DLD1 (cell line): Measurements from ENCODE around the gene KLHDC7A.

Experiments
- in situ Hi-C: cut with HindIII; loops from 2 replicates; pipeline ENCODE4 v1.10.0; 2017; ENCODE audit warnings: low sequenced_read_pairs

Gene KLHDC7A

DNA sequence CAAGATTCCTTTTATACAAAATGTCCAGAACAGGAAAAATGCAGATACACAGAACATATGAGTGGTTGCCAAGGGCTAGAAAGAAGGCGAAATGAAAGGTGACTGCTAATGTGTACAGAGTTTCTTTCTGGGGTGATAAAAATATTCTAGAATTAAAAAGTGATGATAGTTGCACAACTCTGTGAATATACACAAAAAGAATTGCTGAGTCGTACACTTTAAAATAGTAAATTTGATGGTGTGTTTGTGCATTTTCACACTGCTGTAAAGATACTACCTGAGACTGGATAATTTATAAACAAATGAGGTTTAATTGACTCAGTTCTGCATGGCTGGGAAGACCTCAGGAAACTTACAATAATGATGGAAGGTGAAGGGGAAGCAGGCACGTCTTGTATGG, 23.9 kb downstream of the KLHDC7A start:
- in situ Hi-C loops = no loop called here

DNA sequence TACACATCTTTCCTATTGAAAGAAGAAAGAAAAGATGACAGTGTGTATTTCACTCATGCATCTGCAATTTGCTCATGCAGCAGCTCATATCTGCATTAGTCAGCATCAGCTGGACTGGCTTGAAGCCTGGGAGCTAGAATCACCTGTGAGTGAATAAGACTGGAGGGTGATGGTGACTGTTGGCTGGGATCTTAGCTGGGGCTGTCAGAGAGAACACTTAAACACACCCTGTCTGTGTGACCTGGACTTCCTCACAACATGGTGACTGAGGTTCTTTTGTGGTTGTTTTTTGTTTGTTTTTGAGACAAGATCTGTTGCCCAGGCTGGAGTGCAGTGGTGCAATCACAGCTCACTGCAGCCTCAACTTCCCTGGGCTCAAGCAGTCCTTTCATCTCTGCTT, 24.9 kb downstream of the KLHDC7A start:
- in situ Hi-C loops = no loop called here

DNA sequence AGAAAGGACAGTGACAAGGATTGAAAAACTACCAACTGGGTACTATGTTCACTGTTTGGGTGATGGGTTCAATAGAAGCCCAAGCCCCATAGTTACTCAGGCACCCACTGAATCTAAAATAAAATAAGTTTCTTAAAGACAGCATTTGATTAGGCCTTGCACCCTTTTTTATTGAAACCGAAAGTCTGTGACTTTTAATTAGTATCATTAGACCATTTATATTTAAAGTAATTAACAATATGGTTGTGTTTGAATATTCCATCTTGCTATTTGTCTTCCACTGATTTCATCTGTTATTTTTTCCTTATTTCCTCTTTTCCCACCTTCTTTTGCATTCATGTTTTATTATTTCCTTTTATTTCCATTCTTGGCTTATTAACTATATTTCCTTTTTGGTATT, 27.4 kb downstream of the KLHDC7A start:
- in situ Hi-C loops = no loop called here

DNA sequence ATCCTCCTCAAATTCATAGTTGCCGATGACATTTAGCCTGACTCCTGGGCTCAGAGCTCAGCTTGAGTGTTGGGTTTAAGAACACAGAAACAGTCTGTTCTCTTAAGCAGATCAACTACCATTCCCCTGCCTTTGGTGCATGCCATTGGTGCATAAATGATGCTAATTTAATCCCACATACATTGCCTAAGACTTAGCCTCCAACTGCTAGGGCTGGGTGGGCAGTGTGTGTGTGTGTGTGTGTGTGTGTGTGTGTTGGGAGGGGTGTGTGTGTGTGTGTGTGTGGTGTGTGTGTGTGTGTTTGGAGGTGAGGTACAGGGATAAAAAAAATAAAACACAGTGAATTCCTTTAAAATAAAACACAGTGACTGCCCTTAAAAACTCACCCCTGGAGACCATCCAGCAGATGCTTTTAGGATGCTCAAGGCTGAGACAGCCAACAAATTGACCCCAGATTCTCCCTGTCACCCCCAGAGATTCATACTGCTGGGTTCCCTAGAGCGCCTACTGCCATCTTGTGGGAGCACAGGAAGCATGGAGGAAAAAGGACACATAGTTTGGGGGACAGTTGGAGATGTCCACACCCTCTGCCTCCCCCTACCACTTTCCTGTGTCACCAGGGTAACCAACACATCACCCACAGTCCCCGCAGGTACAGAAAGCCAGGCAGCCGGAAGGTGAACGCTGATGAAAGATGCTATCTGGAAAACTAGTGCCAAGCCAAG, 30.6 kb downstream of the KLHDC7A start:
- in situ Hi-C loops = no loop called here

DNA sequence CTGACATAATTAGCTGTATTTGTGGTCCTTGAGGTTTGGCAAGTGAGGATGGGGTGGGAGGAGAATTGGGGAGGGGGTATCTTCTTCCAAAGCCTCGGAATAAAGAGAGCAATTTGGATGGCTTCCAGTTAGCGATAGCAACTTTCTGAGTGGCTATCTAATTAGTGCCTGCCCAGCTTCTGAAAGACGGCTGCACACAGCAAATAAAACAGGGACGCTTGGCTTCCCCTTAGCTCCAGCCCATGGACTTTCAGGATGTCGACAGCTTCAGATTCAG, 31.1 kb downstream of the KLHDC7A start:
- in situ Hi-C loops = no loop called here

DNA sequence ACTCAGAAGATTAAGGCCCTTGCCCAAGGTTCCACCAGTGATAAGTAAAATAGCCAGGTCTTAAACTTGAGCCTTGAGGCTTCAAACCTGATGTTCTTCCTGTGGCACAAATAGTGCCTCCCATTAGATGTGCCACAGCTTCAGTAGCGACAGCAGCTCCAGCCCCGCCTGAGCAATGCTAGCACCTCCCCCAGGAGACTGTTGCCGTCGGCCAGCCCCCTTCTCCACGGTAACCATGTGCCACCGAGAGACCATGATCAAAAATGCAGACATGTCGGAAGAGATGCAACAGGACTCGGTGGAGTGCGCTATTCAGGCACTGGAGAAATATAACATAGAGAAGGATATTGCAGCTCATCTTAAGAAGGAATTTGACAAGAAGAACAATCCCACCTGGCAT, 32.2 kb downstream of the KLHDC7A start:
- in situ Hi-C loops = no loop called here

DNA sequence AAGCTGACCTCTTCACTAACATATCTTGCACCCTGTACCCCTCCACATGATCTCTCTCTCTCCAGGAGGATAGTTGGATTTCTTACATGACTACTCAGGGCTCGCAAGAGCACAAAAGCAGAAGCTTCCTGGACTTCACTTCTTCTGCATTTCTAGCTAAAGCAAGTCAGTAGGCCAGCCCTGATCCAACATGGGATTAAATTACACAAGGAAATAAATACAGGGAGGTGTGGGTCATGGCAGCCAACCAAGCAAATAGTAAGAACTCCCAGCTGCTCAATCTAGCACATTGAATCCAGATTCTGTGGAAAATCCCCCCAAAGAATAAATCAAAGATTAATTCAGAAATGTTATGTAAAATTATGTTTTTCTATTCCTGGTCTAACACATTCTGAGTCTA, 33.3 kb downstream of the KLHDC7A start:
- in situ Hi-C loops = no loop called here

DNA sequence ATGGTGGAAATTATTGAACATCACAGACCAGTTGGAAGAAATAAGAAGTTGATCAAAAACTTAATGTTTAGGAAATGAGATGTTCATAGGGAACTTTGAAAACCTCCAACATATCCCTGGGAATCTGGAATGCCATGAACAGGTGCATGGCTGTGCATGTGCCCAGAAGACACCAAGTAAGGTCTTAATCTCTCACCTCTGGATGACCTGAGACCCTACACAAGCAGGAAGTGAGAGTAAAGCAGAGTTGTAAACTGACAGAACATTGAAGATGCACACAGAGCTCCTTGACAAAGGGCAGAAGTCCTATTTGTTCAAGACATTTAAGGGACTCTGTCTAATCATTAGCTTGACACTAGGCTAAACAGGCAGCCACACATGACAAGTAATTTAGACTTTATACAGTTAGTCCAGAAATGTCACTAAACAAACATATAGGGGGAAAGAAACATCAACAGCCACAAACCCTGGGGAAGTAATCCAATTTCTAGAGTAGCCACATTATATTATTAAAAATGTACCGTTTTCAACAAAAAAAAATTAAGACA, 34.5 kb downstream of the KLHDC7A start:
- in situ Hi-C loops = no loop called here

DNA sequence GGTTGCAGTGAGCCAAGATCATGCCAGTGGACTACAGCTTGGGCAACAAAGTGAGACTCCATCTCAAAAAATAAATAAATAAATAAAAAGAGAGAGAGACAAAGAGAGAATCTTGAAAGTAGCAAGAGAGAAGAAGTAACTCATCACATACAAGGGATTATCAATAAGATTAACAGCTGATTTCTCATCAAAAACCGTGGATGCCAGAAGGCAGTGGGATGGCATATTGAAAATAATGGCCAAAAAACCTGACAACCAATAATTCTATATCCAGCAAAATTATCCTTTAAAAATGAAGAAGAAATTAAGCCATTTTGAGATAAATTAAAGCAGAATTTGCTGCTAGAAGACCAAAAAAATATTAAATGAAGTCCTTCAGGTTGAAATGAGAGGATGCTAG, 35.7 kb downstream of the KLHDC7A start:
- in situ Hi-C loops = no loop called here

DNA sequence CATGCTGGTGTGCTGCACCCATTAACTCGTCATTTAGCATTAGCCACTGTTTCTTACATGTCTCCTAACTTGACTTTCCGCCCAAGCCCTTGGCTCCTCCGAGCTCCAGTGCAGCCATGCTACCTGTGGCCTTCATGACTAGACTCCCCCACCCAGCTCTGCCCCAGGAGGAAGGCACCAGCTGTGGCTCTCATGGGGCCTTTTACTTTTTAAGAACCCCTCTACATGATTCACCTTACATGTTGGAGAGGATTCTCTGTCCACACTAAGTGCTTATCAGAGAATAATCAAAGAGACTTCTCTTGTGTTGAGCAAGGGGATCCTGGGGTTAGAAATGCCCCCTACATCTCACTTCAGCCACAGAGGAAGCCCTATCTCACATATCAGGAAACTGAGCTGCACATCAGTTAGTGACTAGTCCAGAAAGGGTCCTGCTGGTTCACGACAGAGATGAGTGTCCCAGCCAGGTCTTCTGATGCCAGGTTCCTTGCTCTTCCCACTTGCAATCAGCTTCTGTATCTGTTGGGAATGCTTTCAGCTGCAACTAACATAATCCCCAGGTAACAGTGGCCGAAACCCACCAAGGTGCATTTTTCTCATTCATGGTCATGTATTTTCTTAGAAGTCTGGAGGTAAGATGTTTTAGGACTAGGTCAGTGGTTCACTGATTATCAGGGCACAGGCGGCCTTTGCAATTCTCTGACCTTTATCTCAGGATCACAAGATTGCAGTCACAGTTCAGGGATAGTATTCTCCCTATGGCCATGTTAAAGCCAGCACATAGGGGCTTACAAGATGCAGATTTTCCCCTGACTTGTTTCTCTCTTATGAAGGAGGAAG, 45.9 kb downstream of the KLHDC7A start:
- in situ Hi-C loops = no loop called here

DNA sequence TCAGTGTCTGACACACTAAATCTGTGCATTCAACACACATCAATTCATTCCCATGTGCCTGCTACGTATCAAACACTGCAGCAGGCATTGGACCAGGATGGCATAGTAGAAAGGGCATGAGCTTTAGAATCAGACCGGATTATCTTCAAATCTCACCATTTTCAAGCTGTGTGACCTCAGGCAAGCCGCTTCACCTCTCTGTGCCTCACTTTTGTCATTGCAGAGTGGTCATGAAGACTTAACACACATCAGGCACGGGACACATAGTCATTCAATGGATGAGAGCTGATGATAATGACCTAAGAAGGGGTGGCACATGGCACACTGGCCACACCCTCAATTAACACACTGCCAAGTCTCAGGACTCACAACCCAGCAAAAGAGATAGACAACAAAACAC, 46.8 kb downstream of the KLHDC7A start:
- in situ Hi-C loops = no loop called here

DNA sequence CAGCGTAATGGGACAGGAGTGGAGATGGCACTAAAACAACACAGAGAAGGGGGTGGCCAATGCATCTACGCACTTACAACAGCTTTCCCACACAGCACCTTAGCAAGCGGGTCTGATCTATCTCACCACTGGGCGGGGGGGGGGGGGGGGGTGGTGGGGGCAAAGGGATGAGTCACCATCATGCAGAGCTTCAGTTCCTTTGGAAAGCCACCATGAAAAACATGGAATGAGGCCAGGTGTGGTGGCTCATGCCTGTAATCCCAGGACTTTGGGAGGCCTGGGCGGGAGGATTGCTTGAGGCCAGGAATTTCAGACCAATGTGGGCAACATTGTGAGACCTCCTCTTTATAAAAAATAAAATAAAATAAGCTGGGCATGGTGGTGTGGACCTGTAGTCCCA, 47.2 kb downstream of the KLHDC7A start:
- in situ Hi-C loops = no loop called here

DNA sequence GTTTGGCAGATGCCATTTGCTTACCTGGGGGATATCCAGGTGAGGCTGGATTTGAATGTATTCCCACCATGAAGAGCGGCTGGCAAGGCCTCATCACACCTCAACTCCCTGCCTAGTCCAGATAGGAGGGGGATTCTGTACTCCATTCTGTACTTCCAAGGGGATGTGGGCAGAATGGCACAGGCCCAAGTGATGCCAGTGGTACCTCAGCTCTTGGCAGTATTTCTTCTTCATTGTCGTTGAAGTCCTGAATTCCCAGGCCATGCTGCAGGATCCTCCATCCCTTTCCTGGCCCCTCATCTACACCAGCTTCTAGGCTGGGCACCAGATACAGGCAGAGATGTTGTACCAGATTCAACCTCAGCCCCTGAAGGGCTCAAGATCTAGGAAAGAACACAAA, 47.9 kb downstream of the KLHDC7A start:
- in situ Hi-C loops = no loop called here

DNA sequence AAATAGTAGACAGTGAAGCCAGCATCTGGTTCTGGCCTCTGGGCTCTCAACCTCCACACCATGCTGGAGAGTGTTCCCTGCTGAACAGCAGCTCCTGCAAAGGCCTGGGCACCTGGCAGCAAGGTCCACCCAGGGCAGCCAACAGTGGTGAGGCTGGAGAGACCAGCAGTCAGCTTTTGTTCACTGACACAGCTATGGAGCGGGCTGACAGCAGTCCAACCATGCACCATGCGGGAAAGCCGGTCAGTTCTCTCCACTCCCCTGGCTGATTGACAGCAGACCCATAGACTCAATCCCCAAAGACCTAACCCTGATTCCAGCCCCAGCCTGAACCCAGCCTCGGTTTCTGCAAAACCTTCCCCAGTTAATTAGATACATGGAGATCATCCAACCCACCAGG, 49.0 kb downstream of the KLHDC7A start:
- in situ Hi-C loops = no loop called here

DNA sequence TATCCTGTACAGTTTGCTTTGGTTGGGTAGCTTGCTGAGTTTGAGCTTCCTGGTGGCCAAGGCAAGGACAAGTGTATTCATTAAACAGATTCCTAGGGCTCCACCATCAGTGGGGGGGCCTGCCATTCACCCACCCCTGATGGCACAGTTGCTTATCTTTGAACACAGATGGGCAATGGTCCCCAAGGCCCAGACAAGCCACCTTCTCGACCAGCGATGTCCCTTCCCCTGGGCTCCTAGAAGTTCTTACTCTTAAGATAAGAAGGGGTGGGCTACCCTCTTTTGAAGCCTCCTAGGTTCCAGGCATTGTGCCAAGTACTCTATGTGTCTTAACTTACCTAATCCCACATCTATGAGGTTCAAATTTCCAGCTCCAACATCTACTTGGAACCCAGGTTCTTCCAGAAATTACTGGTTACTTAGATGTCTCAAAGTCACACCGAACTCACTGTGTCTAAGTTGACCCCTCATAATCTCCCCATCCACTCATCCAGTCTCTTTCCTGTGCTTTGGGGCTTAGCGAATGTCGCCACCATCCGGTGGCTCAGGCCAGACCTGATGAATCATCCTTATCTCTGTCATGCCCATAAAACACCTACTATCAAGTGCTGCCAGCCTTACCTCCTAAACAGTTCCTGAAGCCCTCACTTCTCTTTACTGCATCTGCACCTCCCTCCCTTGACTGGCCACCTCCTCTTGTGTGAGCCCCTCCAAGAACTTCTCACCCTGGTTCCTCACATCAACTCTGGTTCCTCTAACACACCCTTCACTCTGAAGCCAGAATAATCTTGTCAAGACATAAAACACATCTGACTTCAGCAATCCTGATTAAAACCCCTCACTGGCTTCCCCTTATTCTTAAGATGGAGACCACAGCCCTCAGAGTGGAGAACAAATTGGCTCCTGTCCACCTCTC, 50.1 kb downstream of the KLHDC7A start:
- in situ Hi-C loops = no loop called here

DNA sequence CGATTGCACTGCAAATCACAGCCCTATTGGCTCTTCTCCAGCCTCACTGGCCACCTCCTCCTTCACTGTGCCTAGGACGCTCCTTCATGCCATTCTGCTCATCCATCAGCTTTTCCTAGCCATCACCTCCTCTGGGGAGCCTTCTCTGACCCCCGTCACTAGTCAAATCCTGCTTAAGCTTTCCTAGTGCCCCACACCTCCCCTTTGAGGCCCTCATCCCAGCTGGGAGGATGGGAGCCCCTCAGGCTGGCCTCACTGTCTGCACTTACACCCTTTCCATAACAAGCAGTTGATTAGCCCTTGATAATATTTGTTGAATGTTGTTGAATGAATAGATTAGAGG, 50.7 kb downstream of the KLHDC7A start:
- in situ Hi-C loops = no loop called here

DNA sequence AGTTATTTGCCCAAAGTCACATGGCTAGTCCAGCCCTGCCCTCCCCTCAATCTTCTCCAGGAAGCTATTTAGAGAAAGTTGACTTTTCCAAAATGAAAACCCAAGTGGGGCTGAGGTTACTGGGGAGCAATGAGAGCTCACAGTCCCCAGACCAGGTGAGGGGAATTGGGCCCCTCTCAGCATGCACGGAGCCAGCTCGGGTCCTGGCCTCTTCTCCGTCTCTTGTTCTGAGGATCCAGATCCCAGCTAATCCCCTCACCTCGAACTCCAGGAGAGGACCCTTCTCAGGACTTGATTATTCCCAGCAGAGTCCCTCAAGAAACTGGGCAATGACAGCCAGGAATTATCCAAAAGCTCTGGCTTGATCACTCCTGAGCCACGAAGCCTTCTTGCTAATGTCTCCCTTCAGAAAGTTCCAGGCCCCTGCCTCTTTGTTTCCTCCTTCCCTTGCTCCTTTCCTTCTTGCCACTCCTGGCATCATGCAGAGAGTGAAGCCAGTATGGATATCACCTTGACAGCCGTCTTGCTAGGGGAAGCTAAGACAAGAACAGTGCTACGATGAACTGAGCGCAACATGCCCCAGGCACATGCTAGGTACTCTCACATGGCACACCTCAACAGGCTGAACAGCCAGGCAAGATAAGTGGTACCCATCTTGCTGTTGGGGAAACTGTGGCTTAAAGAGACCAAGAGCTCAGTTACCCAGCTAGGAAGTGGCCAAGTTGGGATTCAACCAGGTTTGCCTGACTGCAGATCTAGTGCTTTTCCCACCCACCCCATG, 51.9 kb downstream of the KLHDC7A start:
- in situ Hi-C loops = no loop called here

DNA sequence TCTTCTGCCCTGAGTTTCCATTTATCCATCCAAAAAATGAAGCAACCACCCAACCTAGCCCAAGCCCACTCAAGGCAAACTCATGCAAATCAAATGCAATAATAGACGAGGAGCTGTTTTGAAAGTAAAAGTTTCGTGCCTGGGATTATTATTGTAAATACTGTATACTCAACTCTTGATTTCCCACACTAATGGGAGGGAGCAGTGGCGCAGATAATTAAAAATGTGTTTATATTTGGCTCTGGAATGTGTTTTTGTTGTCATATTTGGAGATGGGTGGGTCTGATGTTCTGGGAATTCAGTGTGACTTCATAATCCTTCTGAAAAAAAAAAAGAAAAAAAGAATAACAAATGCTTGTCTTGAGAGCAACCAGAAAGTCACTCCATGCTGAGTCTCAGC, 52.5 kb downstream of the KLHDC7A start:
- in situ Hi-C loops = no loop called here

DNA sequence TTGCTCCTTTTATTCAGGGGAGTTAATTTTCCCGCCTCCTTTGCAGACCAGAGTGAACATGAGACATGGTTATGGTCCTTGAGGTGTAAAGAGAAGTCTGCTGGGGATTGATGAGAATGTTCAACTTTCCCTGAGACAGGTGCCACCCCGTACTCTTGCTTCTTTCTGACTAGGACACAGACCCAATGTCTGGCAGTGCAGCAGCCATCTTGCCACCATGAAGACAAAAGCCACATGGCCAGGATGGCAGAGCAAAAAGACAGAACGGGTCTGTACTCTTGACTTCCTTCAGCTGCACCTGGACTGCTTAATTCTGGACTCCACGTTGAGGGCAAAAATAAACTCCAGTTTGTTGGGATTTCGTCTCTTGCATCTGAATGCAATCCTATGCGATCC, 54.1 kb downstream of the KLHDC7A start:
- in situ Hi-C loops = no loop called here
